ENCODE results near the gene CLCNKA.
A peak's percentile ranks its signal among the peaks of the same experiment; 100 is the strongest.

DNA sequence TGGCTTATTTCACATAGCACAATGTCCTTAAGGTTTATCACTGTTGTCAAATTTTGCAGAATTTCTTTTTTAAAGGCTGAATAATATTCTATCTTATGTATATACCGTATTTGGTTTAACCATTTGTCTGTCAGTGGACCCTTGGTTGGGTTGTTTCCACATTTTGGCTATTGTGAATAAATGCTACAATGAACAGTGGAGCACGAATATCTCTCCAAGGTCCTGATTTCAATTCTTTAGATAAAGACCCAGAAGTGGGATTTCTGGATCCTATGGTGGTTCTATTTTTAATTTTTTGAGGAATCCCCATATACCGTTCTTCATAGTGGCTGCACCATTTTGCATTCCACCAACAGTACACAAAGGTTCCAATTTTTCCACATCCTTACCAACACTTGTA lies 40.2 kb upstream of the CLCNKA start:
- TF ChIP-seq TAF1 (IDR thresholded peaks at IDR 0.05; ENCODE audit: low read depth): no peak
- TF ChIP-seq EP300 (IDR thresholded peaks at IDR 0.05; ENCODE audit: borderline replicate concordance): no peak
- peak; percentile 56; the same call in 1 of the 2 replicates for TF ChIP-seq REST (IDR thresholded peaks at IDR 0.05; ENCODE audit: low read depth)
- TF ChIP-seq CEBPB (IDR thresholded peaks at IDR 0.05): no peak
- no peak for TF ChIP-seq TCF12 (IDR thresholded peaks at IDR 0.05; ENCODE audit: low read depth)
- no peak for TF ChIP-seq FOXM1 (IDR thresholded peaks at IDR 0.05; ENCODE audit: borderline replicate concordance, low read depth)
- TF ChIP-seq MAX (IDR thresholded peaks at IDR 0.05): no peak
- no peak for TF ChIP-seq TEAD4 (IDR thresholded peaks at IDR 0.05)
- TF ChIP-seq RAD21 (IDR thresholded peaks at IDR 0.05; ENCODE audit: low read depth): no peak
- TF ChIP-seq ZBTB7A (IDR thresholded peaks at IDR 0.05; ENCODE audit: low read depth): no peak
- no peak for TF ChIP-seq YY1 (IDR thresholded peaks at IDR 0.05; ENCODE audit: low read depth)
- TF ChIP-seq EGR1 (IDR thresholded peaks at IDR 0.05): no peak
- TF ChIP-seq CREB1 (IDR thresholded peaks at IDR 0.05; ENCODE audit: low read depth): no peak
- TF ChIP-seq, protein P1, sequence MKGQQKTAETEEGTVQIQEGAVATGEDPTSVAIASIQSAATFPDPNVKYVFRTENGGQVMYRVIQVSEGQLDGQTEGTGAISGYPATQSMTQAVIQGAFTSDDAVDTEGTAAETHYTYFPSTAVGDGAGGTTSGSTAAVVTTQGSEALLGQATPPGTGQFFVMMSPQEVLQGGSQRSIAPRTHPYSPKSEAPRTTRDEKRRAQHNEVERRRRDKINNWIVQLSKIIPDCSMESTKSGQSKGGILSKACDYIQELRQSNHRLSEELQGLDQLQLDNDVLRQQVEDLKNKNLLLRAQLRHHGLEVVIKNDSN (IDR thresholded peaks at IDR 0.05): no peak
